H1 (cell line): ENCODE results near the gene ASIC2. TPM values are rescaled to one million over a fixed set of nuclear protein-coding genes. Genes with fewer than 3 reads are reported as not detected.

ENCODE experiments used
- CTCF ChIA-PET: fragments of 300-600 bp; sonication (Branson Sonifier 250); formaldehyde crosslinking; loops from one replicate; lab custom pipeline; 2021; ENCODE audit not compliant: partially characterized antibody; lab: Charles Lee
- POLR2A ChIA-PET: fragments of 300-600 bp; sonication (Branson Sonifier 250); formaldehyde crosslinking; loops from one replicate; lab custom pipeline; 2021; ENCODE audit warnings: inconsistent platforms; ENCODE audit not compliant: partially characterized antibody; lab: Charles Lee
- DNase-seq, 2 experiments: peaks; one replicate each; pipeline versions ENCODE4 v3.0.0 to v3.0.0-alpha.2; 2010 to 2022; ENCODE audit warnings: low spot score in 2 of 2, low read depth in 1 of 2, mixed read lengths in 1 of 2
- FAIRE-seq: peaks from 2 replicates; lab custom pipeline; 2011; peaks lifted over from hg19 to GRCh38; lab: Jason Lieb, UNC
- H2AFZ ChIP-seq: 2 replicates; pipeline ENCODE4 v1.8.1; 2012; ENCODE audit warnings: low read length, inconsistent platforms
- H2AK5ac ChIP-seq: 2 replicates; pipeline ENCODE4 v1.6.1; 2013; ENCODE audit warnings: low read depth, low read length
- H2BK120ac ChIP-seq: replicated peaks from 2 replicates; pipeline ENCODE3; 2013; ENCODE audit warnings: low read depth, low read length, inconsistent platforms
- H2BK12ac ChIP-seq: 2 replicates; pipeline ENCODE4 v1.6.1; 2013; ENCODE audit warnings: low read depth, low read length
- H2BK15ac ChIP-seq: 2 replicates; pipeline ENCODE4 v1.6.1; 2013; ENCODE audit warnings: low read length
- H2BK20ac ChIP-seq: 2 replicates; pipeline ENCODE4 v1.6.1; 2013; ENCODE audit warnings: low read length
- H2BK5ac ChIP-seq: 2 replicates; pipeline ENCODE4 v1.6.1; 2013; ENCODE audit warnings: low read depth, low read length
- H3K14ac ChIP-seq: 2 replicates; pipeline ENCODE4 v1.6.1; 2013; ENCODE audit warnings: inconsistent platforms; ENCODE audit not compliant: insufficient read length
- H3K18ac ChIP-seq: 2 replicates; pipeline ENCODE4 v1.6.1; 2013; ENCODE audit warnings: low read length; ENCODE audit errors: extremely low read depth
- H3K23ac ChIP-seq: 2 replicates; pipeline ENCODE4 v1.6.1; 2013; ENCODE audit warnings: inconsistent platforms; ENCODE audit not compliant: insufficient read length
- H3K23me2 ChIP-seq: 2 replicates; pipeline ENCODE4 v1.6.1; 2013; ENCODE audit warnings: low read depth, low read length
- H3K27ac ChIP-seq: 2 replicates; pipeline ENCODE4 v1.6.1; 2011; ENCODE audit warnings: low read depth, low read length, inconsistent platforms
- H3K27me3 ChIP-seq, 4 experiments: replicated peaks in 1 of 4; 1 replicate in 1 of 4; 2 replicates in 3 of 4; pipeline versions ENCODE4 v1.6.1 to v1.8.1; 2011 to 2013; ENCODE audit warnings: low read length in 3 of 4, mild to moderate bottlenecking in 3 of 4, inconsistent platforms in 2 of 4, mixed read lengths in 2 of 4, moderate library complexity in 1 of 4; ENCODE audit not compliant: control insufficient read depth in 3 of 4, insufficient read depth in 3 of 4; ENCODE audit errors: extremely low read depth in 1 of 4
- H3K36me3 ChIP-seq, 4 experiments: 2 replicates each; pipeline versions ENCODE4 v1.6.1 to v1.8.1; 2011 to 2013; ENCODE audit warnings: mild to moderate bottlenecking in 4 of 4, low read length in 3 of 4, moderate library complexity in 2 of 4, control low read depth in 1 of 4, inconsistent platforms in 1 of 4; ENCODE audit not compliant: insufficient read depth in 4 of 4, control insufficient read depth in 2 of 4
- H3K4ac ChIP-seq: replicated peaks from 2 replicates; pipeline ENCODE3; 2013; ENCODE audit warnings: low read length, low read depth, mixed read lengths, inconsistent platforms; ENCODE audit not compliant: insufficient read length
- H3K4me1 ChIP-seq, 4 experiments: replicated peaks in 1 of 4; 1 replicate in 1 of 4; 2 replicates in 3 of 4; pipeline versions ENCODE4 v1.6.1 to v1.8.1; 2011 to 2013; ENCODE audit warnings: low read length in 3 of 4, inconsistent platforms in 2 of 4, mixed read lengths in 1 of 4; ENCODE audit not compliant: insufficient read depth in 4 of 4, control insufficient read depth in 3 of 4
- H3K4me2 ChIP-seq, 2 experiments: 2 replicates each; pipeline versions ENCODE4 v1.6.1 to v1.8.1; 2011 to 2013; ENCODE audit warnings: low read depth in 2 of 2, low read length in 2 of 2, control low read depth in 1 of 2, inconsistent platforms in 1 of 2, mild to moderate bottlenecking in 1 of 2; ENCODE audit not compliant: insufficient read depth in 1 of 2
- H3K4me3 ChIP-seq, 4 experiments: fragments of 200-600, 300-600 bp in 1 of 4; sonication (generic), shearing (Covaris generic), sonication (Bioruptor Twin) in 1 of 4; 2 replicates each; pipeline versions ENCODE4 v1.5.1 to v1.8.1; 2011 to 2016; ENCODE audit warnings: low read length in 4 of 4, low read depth in 3 of 4, control low read depth in 2 of 4, inconsistent platforms in 2 of 4, mild to moderate bottlenecking in 2 of 4, mixed read lengths in 1 of 4, moderate library complexity in 1 of 4; ENCODE audit not compliant: insufficient read depth in 2 of 4; ENCODE audit errors: extremely low read depth in 1 of 4
- H3K56ac ChIP-seq: replicated peaks from 2 replicates; pipeline ENCODE3; 2013; ENCODE audit warnings: low read depth, mild to moderate bottlenecking, mixed read lengths, low read length, inconsistent platforms; ENCODE audit not compliant: insufficient read length
- H3K79me1 ChIP-seq: 2 replicates; pipeline ENCODE4 v1.6.1; 2013; ENCODE audit warnings: low read depth, low read length, control low read depth
- H3K79me2 ChIP-seq, 2 experiments: 2 replicates each; pipeline versions ENCODE4 v1.6.1 to v1.8.1; 2012 to 2013; ENCODE audit warnings: low read length in 2 of 2, mild to moderate bottlenecking in 2 of 2, inconsistent platforms in 1 of 2; ENCODE audit not compliant: insufficient read depth in 2 of 2, control insufficient read depth in 1 of 2
- H3K9ac ChIP-seq, 4 experiments: replicated peaks in 1 of 4; 1 replicate in 1 of 4; 2 replicates in 3 of 4; pipeline versions ENCODE4 v1.6.1 to v1.8.1; 2011 to 2013; ENCODE audit warnings: low read depth in 3 of 4, low read length in 3 of 4, control low read depth in 2 of 4, mild to moderate bottlenecking in 2 of 4, moderate library complexity in 2 of 4, inconsistent platforms in 1 of 4; ENCODE audit errors: extremely low read depth in 1 of 4
- H3K9me3 ChIP-seq, 2 experiments: 2 replicates each; pipeline versions ENCODE4 v1.6.1 to v1.8.1; 2012 to 2013; ENCODE audit warnings: mild to moderate bottlenecking in 2 of 2, moderate library complexity in 2 of 2, control low read depth in 1 of 2, inconsistent platforms in 1 of 2, low read depth in 1 of 2, low read length in 1 of 2, mixed read lengths in 1 of 2; ENCODE audit not compliant: insufficient read depth in 2 of 2
- H4K20me1 ChIP-seq, 2 experiments: replicated peaks in 1 of 2; 2 replicates each; pipeline versions ENCODE3 to v1.8.1; 2011 to 2013; ENCODE audit warnings: inconsistent platforms in 2 of 2, low read length in 2 of 2, mild to moderate bottlenecking in 1 of 2; ENCODE audit not compliant: insufficient read depth in 2 of 2, control insufficient read depth in 1 of 2
- H4K5ac ChIP-seq: 2 replicates; pipeline ENCODE4 v1.6.1; 2013; ENCODE audit warnings: low read length, low read depth, mixed read lengths, inconsistent platforms; ENCODE audit not compliant: insufficient read length
- H4K8ac ChIP-seq: 2 replicates; pipeline ENCODE4 v1.8.0; 2013; ENCODE audit warnings: mild to moderate bottlenecking, moderate library complexity, low read length, inconsistent platforms; ENCODE audit not compliant: insufficient read depth; ENCODE audit errors: extremely low read depth
- H4K91ac ChIP-seq: replicated peaks from 2 replicates; pipeline ENCODE3; 2013; ENCODE audit warnings: low read length, mixed read lengths, inconsistent platforms; ENCODE audit not compliant: insufficient read length
- CHD2 ChIP-seq: IDR thresholded peaks from 2 replicates; pipeline ENCODE4 v1.6.1; 2012; ENCODE audit warnings: low read length, improper control_type of control experiment
- EGR1 ChIP-seq: IDR thresholded peaks from 2 replicates; pipeline ENCODE4 v1.6.1; 2011; ENCODE audit warnings: low read depth, low read length, borderline replicate concordance
- EZH2 ChIP-seq: fragments of 200-600 bp; sonication (generic); IDR thresholded peaks from 2 replicates; pipeline ENCODE4 v1.7.1; 2012; ENCODE audit warnings: low read depth, mild to moderate bottlenecking, moderate library complexity, low read length, inconsistent platforms; ENCODE audit not compliant: severe bottlenecking
- FOSL1 ChIP-seq: IDR thresholded peaks from 2 replicates; pipeline ENCODE4 v1.6.1; 2011; ENCODE audit warnings: mild to moderate bottlenecking, low read depth, low read length, moderate library complexity; ENCODE audit not compliant: insufficient read depth
- GABPA ChIP-seq: IDR thresholded peaks from 2 replicates; pipeline ENCODE4 v1.6.1; 2011; ENCODE audit warnings: mild to moderate bottlenecking, low read length, moderate library complexity, borderline replicate concordance; ENCODE audit not compliant: insufficient read depth
- HDAC2 ChIP-seq, 2 experiments: fragments of 300-600 bp in 1 of 2; sonication (generic) in 1 of 2; IDR thresholded peaks; 2 replicates each; pipeline ENCODE4 v1.6.1; 2011 to 2012; ENCODE audit warnings: low read depth in 2 of 2, low read length in 2 of 2, mild to moderate bottlenecking in 2 of 2, moderate library complexity in 2 of 2, borderline replicate concordance in 1 of 2, inconsistent platforms in 1 of 2
- JUND ChIP-seq: IDR thresholded peaks from 2 replicates; pipeline ENCODE4 v1.6.1; 2011; ENCODE audit warnings: mild to moderate bottlenecking, improper control_type of control experiment, low read length
- KDM1A ChIP-seq: fragments of 200-600, 300-600 bp; sonication (generic); IDR thresholded peaks from 2 replicates; pipeline ENCODE4 v1.7.1; 2016; ENCODE audit warnings: mild to moderate bottlenecking, low read length, borderline replicate concordance
- MAFK ChIP-seq: IDR thresholded peaks from 2 replicates; pipeline ENCODE4 v1.6.1; 2012; ENCODE audit warnings: low read depth, mild to moderate bottlenecking, improper control_type of control experiment, low read length
- NRF1 ChIP-seq: IDR thresholded peaks from 2 replicates; pipeline ENCODE4 v1.6.1; 2011; ENCODE audit warnings: mild to moderate bottlenecking, low read depth, low read length, improper control_type of control experiment
- RAD21 ChIP-seq, 2 experiments: IDR thresholded peaks in 1 of 2; conservative IDR thresholded peaks in 1 of 2; 2 replicates each; pipeline ENCODE4 v1.6.1; 2011; ENCODE audit warnings: low read depth in 2 of 2, low read length in 2 of 2, improper control_type of control experiment in 1 of 2, inconsistent platforms in 1 of 2, mild to moderate bottlenecking in 1 of 2, moderate library complexity in 1 of 2
- SAP30 ChIP-seq: fragments of 300-600 bp; sonication (generic); IDR thresholded peaks from 2 replicates; pipeline ENCODE4 v1.7.1; 2012; ENCODE audit warnings: low read length, moderate library complexity, mild to moderate bottlenecking, inconsistent platforms; ENCODE audit not compliant: insufficient read depth, insufficient replicate concordance
- TBP ChIP-seq: IDR thresholded peaks from 2 replicates; pipeline ENCODE4 v1.6.1; 2011; ENCODE audit warnings: low read depth, low read length, improper control_type of control experiment
- YY1 ChIP-seq: IDR thresholded peaks from 2 replicates; pipeline ENCODE4 v1.6.1; 2011; ENCODE audit warnings: low read depth, mild to moderate bottlenecking, low read length
- WGBS, 2 experiments: shearing (Covaris generic) in 1 of 2; methylation state at CpG; one replicate each; pipeline versions ENCODE4 v1.1.6 to v1.1.7; 2013 to 2015; ENCODE audit warnings: low lambda C conversion rate in 2 of 2, mixed read lengths in 2 of 2, inconsistent platforms in 1 of 2, low coverage in 1 of 2, missing lambda C conversion rate in 1 of 2; ENCODE audit not compliant: insufficient replicate concordance in 2 of 2, insufficient coverage in 1 of 2, insufficient read length in 1 of 2; ENCODE audit errors: extremely low coverage in 1 of 2, missing lambda C conversion rate in 1 of 2; 5-methylcytosine and 5-hydroxymethylcytosine counted together
- polyA plus RNA-seq, 7 experiments: library from polyadenylated mRNA; depleted of rRNA in 3 of 7; stranded (reverse) in 5 of 7; unstranded in 2 of 7; fragments of >200 nt in 5 of 7; fragments of 200-250 nt in 2 of 7; gene quantifications; 1 replicate in 5 of 7; 2 replicates in 1 of 7; 4 replicates in 1 of 7; pipeline versions ENCODE4 v1.2.1 to v1.2.3, GENCODE V29; 2011 to 2013; ENCODE audit warnings: missing spikeins in 2 of 7, mixed read lengths in 2 of 7
- total RNA-seq: library from RNA; stranded (reverse); fragmentation: NEBNext Ultra II Directional; extraction: Animal tissue kit (Norgen Biotek cat#: 25700); gene quantifications from 2 replicates; pipeline ENCODE4 v1.2.1, GENCODE V29; 2021

ASIC2 gene
- total and polyA plus RNA-seq, 2 of the 8 experiments (the other 6 are each of a cell fraction or from before 2014, with no cell fraction given) = 0.86 to 1.2 TPM

GRCh38 chr17:33167736-33168135 lies 125.4 kb downstream of the ASIC2 start:
- no peak overlapping the region for H3K4ac ChIP-seq
- TF ChIP-seq GABPA (no peak), EZH2 (no peak), KDM1A (no peak), JUND (no peak), TBP (no peak), MAFK (no peak), FOSL1 (no peak), EGR1 (no peak), YY1 (no peak), NRF1 (no peak), HDAC2 (IDR thresholded peaks at IDR 0.05; ENCODE audit: borderline replicate concordance in 1 of 2, low read depth in 2 of 2, low read length in 2 of 2) (no peak), RAD21 (IDR thresholded peaks at IDR 0.05 in 1 of 2, conservative IDR thresholded peaks at IDR 0.05 in 1 of 2; ENCODE audit: low read depth in 2 of 2, low read length in 2 of 2) (no peak), CHD2 (no peak), SAP30 (no peak)

More at GRCh38 chr17:33167736-33168135, 125.4 kb downstream of the ASIC2 start:
- no peak overlapping the region for H2BK15ac ChIP-seq
- no peak overlapping the region for H2AK5ac ChIP-seq
- H3K9ac ChIP-seq = no peak overlapping the region
- H2BK5ac ChIP-seq = no peak overlapping the region
- H3K4me2 ChIP-seq = no peak overlapping the region
- FAIRE-seq (no peak), DNase-seq (no peak)
- no peak overlapping the region for H3K14ac ChIP-seq
- no peaks in the 10 kb centered on the region for H3K4me1 ChIP-seq
- no peaks in the 10 kb centered on the region for H4K20me1 ChIP-seq
- no peak overlapping the region for H2BK120ac ChIP-seq
- no peak overlapping the region for H4K5ac ChIP-seq
- ChIA-PET POLR2A (interaction anchor here (0.6 kb wide), 1 partner anchor 362 kb away, joined by 3 read pairs; no protein-coding TSS in a partner anchor), CTCF (interaction anchor here (1.2 kb wide), 1 partner anchor 129 kb away, joined by 3 read pairs; no protein-coding TSS in a partner anchor)
- H4K8ac ChIP-seq = no peak overlapping the region
- no peaks in the 10 kb centered on the region for H3K79me2 ChIP-seq
- H3K23ac ChIP-seq = no peak overlapping the region
- no peak overlapping the region for H2BK12ac ChIP-seq
- H3K56ac ChIP-seq = no peak overlapping the region
- WGBS, 2 experiments = 94% methylated on average over 1 of the region's 1 CpG; no CpG with 5 or more reads in 1 of the 2 experiments
- H3K27ac ChIP-seq = no peak overlapping the region
- no peaks in the 10 kb centered on the region for H3K9me3 ChIP-seq
- H3K4me3 ChIP-seq = no peak overlapping the region
- no peaks in the 10 kb centered on the region; the same call in 1 of the 2 replicates for H3K23me2 ChIP-seq
- no peak overlapping the region for H3K18ac ChIP-seq
- no peak overlapping the region for H2AFZ ChIP-seq
- H4K91ac ChIP-seq = no peak overlapping the region
- H2BK20ac ChIP-seq = no peak overlapping the region
- no peaks in the 10 kb centered on the region; a peak in 3 of 8 replicates for H3K36me3 ChIP-seq
- H3K79me1 ChIP-seq = no peaks in the 10 kb centered on the region
- no peaks in the 10 kb centered on the region for H3K27me3 ChIP-seq
